Breast epithelium (tissue), 3 donors: Measurements from ENCODE around the gene DCX.

Experiments used
- CTCF ChIP-seq, 3 donors: fragments of 450-650 bp; IDR thresholded peaks; one replicate each; pipeline ENCODE4 v1.5.1; 2016 to 2017; ENCODE audit warnings: antibody characterized with exemption in 3 of 3, mild to moderate bottlenecking in 3 of 3, moderate library complexity in 3 of 3
- POLR2A ChIP-seq: fragments of 450-650 bp; IDR thresholded peaks from one replicate; pipeline ENCODE4 v1.6.1; 2016; ENCODE audit warnings: antibody characterized with exemption, mild to moderate bottlenecking, moderate library complexity
- POLR2AphosphoS5 ChIP-seq, 3 donors: sonication (generic); formaldehyde crosslinking; IDR thresholded peaks; one replicate each; pipeline ENCODE4 v1.6.1; 2017; ENCODE audit warnings: antibody characterized with exemption in 3 of 3

GRCh38 chrX:111322231-111322855 lies 89.6 kb downstream of the DCX start:
- TF ChIP-seq CTCF (IDR thresholded peaks at IDR 0.05), result no peak
- no peak for TF ChIP-seq POLR2A
- TF ChIP-seq POLR2AphosphoS5 (IDR thresholded peaks at IDR 0.05), result no peak
